ENCODE measurements around the gene HACD1.

GRCh38 chr10:17655567-17656146, 38.5 kb upstream of the HACD1 start:
- TF ChIP-seq CTCF (IDR thresholded peaks at IDR 0.05) (no peak), POLR2A (IDR thresholded peaks at IDR 0.05) (no peak)

All from esophagus squamous epithelium (tissue), 4 donors.